HepG2 (cell line): Measurements from ENCODE around the gene DRG1. TPM values are rescaled to one million over a fixed set of nuclear protein-coding genes. Genes with fewer than 3 reads are reported as not detected.

Experiments used
- ATAD3A ChIP-seq: sonication (generic); formaldehyde crosslinking; IDR thresholded peaks from 2 replicates; pipeline ENCODE4 v1.4.0; 2020; ENCODE audit warnings: missing genetic modification reagents
- CREM ChIP-seq, 2 experiments: sonication (generic) in 1 of 2; formaldehyde crosslinking in 1 of 2; IDR thresholded peaks; 2 replicates each; pipeline versions ENCODE4 v1.4.0 to v1.6.1; 2016 to 2020; ENCODE audit warnings: antibody characterized with exemption in 1 of 2, mild to moderate bottlenecking in 1 of 2, missing genetic modification reagents in 1 of 2
- FOXA1 ChIP-seq, 2 experiments: fragments of 450-650 bp in 1 of 2; sonication (generic) in 1 of 2; formaldehyde crosslinking in 1 of 2; IDR thresholded peaks; 2 replicates each; pipeline versions ENCODE4 v1.4.0 to v1.6.1; 2016 to 2020; ENCODE audit warnings: missing genetic modification reagents in 1 of 2
- HES4 ChIP-seq: sonication (generic); formaldehyde crosslinking; IDR thresholded peaks from 2 replicates; pipeline ENCODE4 v1.9.0; 2021; ENCODE audit warnings: mild to moderate bottlenecking, missing genetic modification reagents, borderline replicate concordance
- HNRNPK ChIP-seq: fragments of 200-400 bp; formaldehyde crosslinking; IDR thresholded peaks from 2 replicates; pipeline ENCODE4 v1.6.1; 2018; ENCODE audit warnings: low read length, low read depth, moderate library complexity, mild to moderate bottlenecking; ENCODE audit not compliant: poor library complexity, severe bottlenecking
- IRF2 ChIP-seq: IDR thresholded peaks from 2 replicates; pipeline ENCODE4 v1.6.1; 2018; ENCODE audit warnings: missing genetic modification reagents, missing compliant biosample characterization
- MED13 ChIP-seq: sonication (generic); formaldehyde crosslinking; IDR thresholded peaks from 2 replicates; pipeline ENCODE4 v1.5.0; 2020; ENCODE audit warnings: missing genetic modification reagents
- NAIF1 ChIP-seq: sonication (generic); formaldehyde crosslinking; IDR thresholded peaks from 2 replicates; pipeline ENCODE4 v1.5.0; 2020; ENCODE audit warnings: mild to moderate bottlenecking, missing genetic modification reagents, borderline replicate concordance
- NFE2L1 ChIP-seq: sonication (generic); formaldehyde crosslinking; IDR thresholded peaks from 2 replicates; pipeline ENCODE4 v1.4.0; 2020; ENCODE audit warnings: missing genetic modification reagents, mild to moderate bottlenecking, borderline replicate concordance
- NR2F1 ChIP-seq, 2 experiments: fragments of 450-650 bp in 1 of 2; formaldehyde crosslinking in 1 of 2; IDR thresholded peaks; 2 replicates each; pipeline versions ENCODE4 v1.5.0 to v1.6.1; 2016 to 2020; ENCODE audit warnings: mild to moderate bottlenecking in 1 of 2, missing compliant biosample characterization in 1 of 2, missing genetic modification reagents in 1 of 2, moderate library complexity in 1 of 2
- RBFOX2 ChIP-seq: fragments of 200-400 bp; formaldehyde crosslinking; IDR thresholded peaks from 2 replicates; pipeline ENCODE4 v1.6.1; 2017; ENCODE audit warnings: low read depth, mild to moderate bottlenecking, low read length
- RFX3 ChIP-seq: IDR thresholded peaks from 2 replicates; pipeline ENCODE4 v1.6.1; 2016; ENCODE audit warnings: missing biosample characterization, missing genetic modification reagents
- SALL1 ChIP-seq: sonication (generic); formaldehyde crosslinking; IDR thresholded peaks from 2 replicates; pipeline ENCODE4 v1.8.0; 2022; ENCODE audit warnings: mild to moderate bottlenecking, missing genetic modification reagents
- SAP130 ChIP-seq: IDR thresholded peaks from 2 replicates; pipeline ENCODE4 v1.6.1; 2016; ENCODE audit warnings: low read depth
- SP5 ChIP-seq: IDR thresholded peaks from 2 replicates; pipeline ENCODE4 v1.6.1; 2016; ENCODE audit warnings: low read depth, borderline replicate concordance
- ZC3H13 ChIP-seq: sonication (generic); formaldehyde crosslinking; IDR thresholded peaks from 2 replicates; pipeline ENCODE4 v1.8.1; 2023; ENCODE audit warnings: mild to moderate bottlenecking, missing genetic modification reagents, moderate library complexity
- ZFP90 ChIP-seq: sonication (generic); formaldehyde crosslinking; IDR thresholded peaks from 2 replicates; pipeline ENCODE4 v1.8.0; 2022; ENCODE audit warnings: missing genetic modification reagents, mild to moderate bottlenecking, inconsistent platforms, borderline replicate concordance
- ZNF143 ChIP-seq: sonication (generic); formaldehyde crosslinking; IDR thresholded peaks from 2 replicates; pipeline ENCODE4 v1.4.0; 2020; ENCODE audit warnings: missing genetic modification reagents
- ZNF260 ChIP-seq: sonication (generic); formaldehyde crosslinking; IDR thresholded peaks from 2 replicates; pipeline ENCODE4 v1.4.0; 2020; ENCODE audit warnings: missing genetic modification reagents, low read depth, mild to moderate bottlenecking, borderline replicate concordance
- polyA plus RNA-seq, 8 experiments: library from polyadenylated mRNA; depleted of rRNA in 3 of 8; stranded (reverse) in 7 of 8; unstranded in 1 of 8; fragments of >200 nt; fragmentation: Illumina TruSeq in 4 of 8; extraction: Trizol in 4 of 8; gene quantifications; 2 replicates each; pipeline versions ENCODE4 v1.2.1 to v1.2.3, GENCODE V29; 2011 to 2016; ENCODE audit warnings: low read depth in 4 of 8, missing spikeins in 1 of 8, mixed read lengths in 1 of 8; ENCODE audit not compliant: insufficient read depth in 1 of 8
- total RNA-seq, 5 experiments: library from RNA; depleted of rRNA; stranded (reverse); fragments of >200 nt; fragmentation: Illumina TruSeq; extraction: Trizol; gene quantifications; 2 replicates each; pipeline ENCODE4 v1.2.3, GENCODE V29; 2016; ENCODE audit warnings: low read depth in 1 of 5
- TF ChIP-seq, protein P1 (sequence below): sonication (generic); formaldehyde crosslinking; IDR thresholded peaks from 2 replicates; pipeline ENCODE4 v1.9.0; 2022; ENCODE audit warnings: missing genetic modification reagents, mild to moderate bottlenecking, borderline replicate concordance
- TF ChIP-seq, protein P2 (sequence below): sonication (generic); formaldehyde crosslinking; IDR thresholded peaks from 2 replicates; pipeline ENCODE4 v1.4.0; 2020; ENCODE audit warnings: mild to moderate bottlenecking, missing genetic modification reagents
- TF ChIP-seq, protein P3 (sequence below): sonication (generic); formaldehyde crosslinking; IDR thresholded peaks from 2 replicates; pipeline ENCODE4 v1.5.0; 2020; ENCODE audit warnings: mild to moderate bottlenecking, missing genetic modification reagents
- TF ChIP-seq, protein P4 (sequence below): sonication (generic); formaldehyde crosslinking; IDR thresholded peaks from 2 replicates; pipeline ENCODE4 v1.9.0; 2021; ENCODE audit warnings: missing genetic modification reagents, mild to moderate bottlenecking, borderline replicate concordance
- TF ChIP-seq, protein P5 (sequence below): sonication (generic); formaldehyde crosslinking; IDR thresholded peaks from 2 replicates; pipeline ENCODE4 v1.5.0; 2020; ENCODE audit warnings: missing genetic modification reagents

Gene DRG1
- total and polyA plus RNA-seq, 2 of the 13 experiments (the other 11 are each of a cell fraction or from before 2014, with no cell fraction given) = 59.0 to 94.8 TPM

DNA sequence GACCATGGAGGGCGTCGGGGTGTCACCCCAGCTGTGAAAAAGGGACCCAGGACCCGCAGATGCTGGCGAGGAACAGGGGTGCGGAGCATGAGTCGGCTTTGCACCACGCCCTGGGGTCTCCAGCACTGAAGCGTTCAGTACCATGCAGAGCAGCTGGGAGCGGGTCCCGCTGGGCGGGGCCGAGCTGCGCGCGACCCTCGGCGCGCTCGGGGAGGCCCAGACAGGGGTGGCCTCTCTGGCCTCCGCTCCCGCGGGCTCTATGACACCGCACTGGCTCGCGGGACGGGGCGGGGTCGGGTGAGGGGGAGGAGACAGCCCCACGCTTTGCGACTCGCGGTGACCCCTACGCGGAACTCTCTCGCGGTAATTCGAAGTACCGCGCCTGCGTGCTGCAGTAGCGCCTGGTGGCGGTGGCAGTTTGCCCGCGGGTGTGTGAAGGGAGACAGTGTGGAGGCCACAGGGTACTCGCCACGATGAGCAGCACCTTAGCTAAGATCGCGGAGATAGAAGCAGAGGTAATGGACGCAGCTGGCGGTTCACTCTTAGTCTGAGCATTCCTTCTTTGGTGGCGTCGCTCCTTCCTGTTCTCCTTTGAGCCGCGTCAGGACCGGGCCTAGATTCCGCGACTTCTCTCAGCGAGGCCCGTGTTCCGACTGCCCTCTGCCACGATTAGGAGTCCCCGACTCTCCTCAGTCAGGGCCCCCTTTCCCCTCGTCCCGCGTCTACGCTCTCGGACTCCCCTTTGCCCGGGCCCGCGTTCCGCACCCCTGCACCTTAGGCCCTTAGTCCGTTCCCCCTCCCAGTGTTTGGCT lies at the start of gene DRG1 (continued):
- TF ChIP-seq, protein P1, sequence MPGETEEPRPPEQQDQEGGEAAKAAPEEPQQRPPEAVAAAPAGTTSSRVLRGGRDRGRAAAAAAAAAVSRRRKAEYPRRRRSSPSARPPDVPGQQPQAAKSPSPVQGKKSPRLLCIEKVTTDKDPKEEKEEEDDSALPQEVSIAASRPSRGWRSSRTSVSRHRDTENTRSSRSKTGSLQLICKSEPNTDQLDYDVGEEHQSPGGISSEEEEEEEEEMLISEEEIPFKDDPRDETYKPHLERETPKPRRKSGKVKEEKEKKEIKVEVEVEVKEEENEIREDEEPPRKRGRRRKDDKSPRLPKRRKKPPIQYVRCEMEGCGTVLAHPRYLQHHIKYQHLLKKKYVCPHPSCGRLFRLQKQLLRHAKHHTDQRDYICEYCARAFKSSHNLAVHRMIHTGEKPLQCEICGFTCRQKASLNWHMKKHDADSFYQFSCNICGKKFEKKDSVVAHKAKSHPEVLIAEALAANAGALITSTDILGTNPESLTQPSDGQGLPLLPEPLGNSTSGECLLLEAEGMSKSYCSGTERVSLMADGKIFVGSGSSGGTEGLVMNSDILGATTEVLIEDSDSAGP (CRISPR knock-in tag) = peak; percentile 91
- TF ChIP-seq ZC3H13 (CRISPR knock-in tag) (peak; percentile 91), NR2F1 (CRISPR knock-in tag; IDR thresholded peaks at IDR 0.05) (no peak; a peak in 1 of 4 replicates), ZNF143 (CRISPR knock-in tag) (peak; percentile 83), SAP130 (CRISPR knock-in tag) (peak; percentile 92), CREM (IDR thresholded peaks at IDR 0.05) (peak; percentile 50; the same call in 1 of the 2 replicates), CREM (CRISPR knock-in tag; IDR thresholded peaks at IDR 0.05) (no peak), MED13 (CRISPR knock-in tag) (peak; percentile 59), RBFOX2 (peak; percentile 94), FOXA1 (IDR thresholded peaks at IDR 0.05) (no peak), FOXA1 (CRISPR knock-in tag; IDR thresholded peaks at IDR 0.05) (no peak), NFE2L1 (CRISPR knock-in tag) (no peak; the same call in 1 of the 2 replicates), ATAD3A (CRISPR knock-in tag) (no peak), HES4 (CRISPR knock-in tag) (peak; percentile 57; the same call in 1 of the 2 replicates), ZNF260 (CRISPR knock-in tag) (no peak), ZFP90 (CRISPR knock-in tag) (peak; percentile 80), RFX3 (CRISPR knock-in tag) (no peak), NAIF1 (peak; percentile 31), IRF2 (CRISPR knock-in tag) (peak; percentile 79), HNRNPK (no peak), SP5 (CRISPR knock-in tag) (peak; percentile 86), SALL1 (CRISPR knock-in tag) (peak; percentile 82)
- TF ChIP-seq, protein P2, sequence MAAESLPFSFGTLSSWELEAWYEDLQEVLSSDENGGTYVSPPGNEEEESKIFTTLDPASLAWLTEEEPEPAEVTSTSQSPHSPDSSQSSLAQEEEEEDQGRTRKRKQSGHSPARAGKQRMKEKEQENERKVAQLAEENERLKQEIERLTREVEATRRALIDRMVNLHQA (CRISPR knock-in tag) = no peak
- TF ChIP-seq, protein P3, sequence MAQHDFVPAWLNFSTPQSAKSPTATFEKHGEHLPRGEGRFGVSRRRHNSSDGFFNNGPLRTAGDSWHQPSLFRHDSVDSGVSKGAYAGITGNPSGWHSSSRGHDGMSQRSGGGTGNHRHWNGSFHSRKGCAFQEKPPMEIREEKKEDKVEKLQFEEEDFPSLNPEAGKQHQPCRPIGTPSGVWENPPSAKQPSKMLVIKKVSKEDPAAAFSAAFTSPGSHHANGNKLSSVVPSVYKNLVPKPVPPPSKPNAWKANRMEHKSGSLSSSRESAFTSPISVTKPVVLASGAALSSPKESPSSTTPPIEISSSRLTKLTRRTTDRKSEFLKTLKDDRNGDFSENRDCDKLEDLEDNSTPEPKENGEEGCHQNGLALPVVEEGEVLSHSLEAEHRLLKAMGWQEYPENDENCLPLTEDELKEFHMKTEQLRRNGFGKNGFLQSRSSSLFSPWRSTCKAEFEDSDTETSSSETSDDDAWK (CRISPR knock-in tag) = no peak
- TF ChIP-seq, protein P4, sequence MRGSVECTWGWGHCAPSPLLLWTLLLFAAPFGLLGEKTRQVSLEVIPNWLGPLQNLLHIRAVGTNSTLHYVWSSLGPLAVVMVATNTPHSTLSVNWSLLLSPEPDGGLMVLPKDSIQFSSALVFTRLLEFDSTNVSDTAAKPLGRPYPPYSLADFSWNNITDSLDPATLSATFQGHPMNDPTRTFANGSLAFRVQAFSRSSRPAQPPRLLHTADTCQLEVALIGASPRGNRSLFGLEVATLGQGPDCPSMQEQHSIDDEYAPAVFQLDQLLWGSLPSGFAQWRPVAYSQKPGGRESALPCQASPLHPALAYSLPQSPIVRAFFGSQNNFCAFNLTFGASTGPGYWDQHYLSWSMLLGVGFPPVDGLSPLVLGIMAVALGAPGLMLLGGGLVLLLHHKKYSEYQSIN (CRISPR knock-in tag) = no peak
- TF ChIP-seq, protein P5, sequence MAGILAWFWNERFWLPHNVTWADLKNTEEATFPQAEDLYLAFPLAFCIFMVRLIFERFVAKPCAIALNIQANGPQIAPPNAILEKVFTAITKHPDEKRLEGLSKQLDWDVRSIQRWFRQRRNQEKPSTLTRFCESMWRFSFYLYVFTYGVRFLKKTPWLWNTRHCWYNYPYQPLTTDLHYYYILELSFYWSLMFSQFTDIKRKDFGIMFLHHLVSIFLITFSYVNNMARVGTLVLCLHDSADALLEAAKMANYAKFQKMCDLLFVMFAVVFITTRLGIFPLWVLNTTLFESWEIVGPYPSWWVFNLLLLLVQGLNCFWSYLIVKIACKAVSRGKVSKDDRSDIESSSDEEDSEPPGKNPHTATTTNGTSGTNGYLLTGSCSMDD (CRISPR knock-in tag) = 0 out of 2 replicates have a peak, but pooled peaks have one; percentile 20
